ENCODE results near the gene CST9.
A peak's percentile ranks its signal among the peaks of the same experiment; 100 is the strongest.

Gene CST9, protein sequence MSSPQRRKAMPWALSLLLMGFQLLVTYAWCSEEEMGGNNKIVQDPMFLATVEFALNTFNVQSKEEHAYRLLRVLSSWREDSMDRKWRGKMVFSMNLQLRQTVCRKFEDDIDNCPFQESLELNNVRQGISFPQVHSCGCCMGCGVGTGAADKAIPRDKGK

DNA sequence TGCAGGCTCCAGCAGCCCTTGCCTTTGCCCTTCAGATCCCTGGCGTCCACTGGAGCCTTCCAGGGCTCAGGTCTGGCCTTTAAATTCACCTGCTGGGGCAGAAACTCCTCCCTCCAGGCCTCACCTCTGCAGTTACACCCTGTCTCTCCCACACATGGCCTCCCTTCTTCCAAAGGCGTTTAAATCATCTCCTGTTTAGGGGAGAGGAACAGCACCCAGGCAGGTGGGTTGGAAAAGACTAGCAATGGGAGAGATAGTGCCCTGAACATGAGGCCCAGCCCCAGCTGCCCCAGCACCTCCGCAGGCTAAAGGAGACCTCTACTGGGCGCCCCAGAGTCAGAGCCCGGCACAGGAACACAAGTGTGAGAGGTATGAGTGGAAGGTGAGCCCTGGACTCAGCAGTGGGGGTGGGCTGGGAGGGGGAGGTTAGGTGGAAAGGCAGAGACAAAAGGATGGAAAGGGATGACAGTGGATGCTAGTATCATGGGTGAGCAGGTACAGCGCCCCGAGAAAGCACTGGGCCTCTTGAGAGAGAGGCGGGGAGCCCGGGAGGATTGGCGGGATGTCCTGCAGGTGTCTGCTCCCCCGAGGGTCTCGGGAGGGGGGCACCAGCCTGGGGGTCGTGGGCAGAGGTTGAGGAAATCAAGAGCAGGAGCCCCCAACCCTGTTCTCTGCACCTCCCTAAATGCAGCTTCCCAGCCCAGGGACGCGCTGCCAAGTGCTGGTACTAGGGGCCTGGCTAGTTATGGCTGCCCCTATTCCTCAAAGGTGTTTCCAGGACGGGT, at the start of gene CST9:
TSS of gene CST9 (minus strand) at position 51 of the 785 bp plus-strand sequence. CDS start 53 bp downstream, outside the sequence.
- DNase-seq, result no peak

DNA sequence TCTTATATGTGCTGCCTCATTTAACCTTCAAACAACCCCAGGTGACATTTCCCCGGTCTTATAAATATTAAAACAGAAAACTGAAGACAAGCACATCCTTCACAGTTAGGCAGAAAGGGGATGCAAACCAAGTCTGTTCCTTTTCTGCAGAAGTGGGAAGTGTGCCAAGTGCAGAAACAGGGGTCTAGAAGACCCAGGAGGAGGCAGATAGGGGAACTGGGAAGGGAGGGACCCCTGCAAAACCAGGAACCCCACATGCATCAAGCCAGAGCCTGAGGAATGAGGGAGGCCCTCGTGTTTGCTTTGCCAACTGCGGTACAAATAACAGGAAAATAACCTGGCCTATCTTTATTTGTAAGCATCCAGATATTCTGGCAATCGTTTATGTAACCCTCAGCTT, 49.0 kb upstream of the CST9 start:
- no peak for DNase-seq

DNA sequence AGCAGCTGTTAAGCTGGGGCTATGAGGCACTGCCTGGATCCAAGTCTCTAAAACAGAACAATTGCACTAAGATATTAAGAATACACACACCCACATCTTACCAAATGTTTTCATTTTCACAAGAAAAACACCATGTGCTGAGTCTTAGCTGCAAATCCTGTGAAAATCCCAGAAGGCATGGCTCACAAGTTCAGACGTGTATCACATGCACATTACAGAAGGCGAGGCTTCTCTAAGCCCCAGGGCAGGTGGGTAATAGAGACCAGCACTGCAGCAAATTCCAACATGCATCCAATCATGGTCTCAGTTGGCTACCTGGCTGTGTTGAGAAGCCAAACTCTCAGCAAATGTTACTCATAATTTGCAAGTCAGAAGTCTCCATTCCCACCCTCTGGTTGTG, 48.3 kb upstream of the CST9 start:
- DNase-seq, result no peak

DNA sequence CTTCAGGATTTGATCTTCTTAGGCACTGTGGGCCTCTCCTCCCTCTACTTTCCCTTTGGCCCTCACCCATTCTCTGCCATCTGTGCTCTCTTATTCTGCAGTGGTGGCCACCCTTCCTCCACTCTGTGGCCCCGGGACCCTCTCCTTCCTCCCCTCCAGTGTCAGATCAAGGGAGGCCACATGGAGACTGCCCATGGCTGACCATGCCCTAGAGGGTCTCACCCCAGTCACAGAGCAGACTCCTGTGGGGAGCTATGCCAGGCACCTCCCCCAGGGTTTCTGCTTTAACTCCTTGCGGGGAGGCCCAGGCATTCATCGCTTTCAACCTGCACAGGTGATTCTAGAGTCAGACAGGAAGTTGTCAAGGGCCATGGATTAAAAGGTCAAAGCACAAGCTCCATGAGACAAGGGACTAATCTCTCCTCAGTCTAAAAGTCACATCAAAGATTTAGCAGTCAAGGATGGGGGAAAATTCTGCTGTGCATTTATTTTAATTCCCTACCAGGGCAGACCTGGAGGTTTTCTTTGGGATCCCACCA, 47.8 kb upstream of the CST9 start:
- no peak for DNase-seq

DNA sequence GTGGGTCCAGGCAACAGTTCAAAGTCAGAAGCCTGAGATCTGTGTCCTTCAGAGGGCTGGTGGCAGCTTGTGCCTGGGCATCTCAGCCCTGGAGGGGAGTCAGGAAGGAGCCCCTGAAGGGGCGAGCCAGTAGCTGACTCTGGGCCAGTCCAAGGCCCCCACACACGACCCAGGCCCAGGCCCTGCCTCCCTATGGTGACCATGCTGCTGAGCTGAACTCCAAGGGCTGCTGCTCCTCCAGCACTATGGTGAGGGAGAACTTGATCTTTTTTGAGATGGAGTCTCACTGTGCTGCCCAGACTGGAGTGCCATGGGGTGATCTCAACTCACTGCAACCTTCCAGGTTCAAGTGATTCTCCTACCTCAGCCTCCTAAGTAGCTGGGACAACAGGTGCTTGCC, 47.2 kb upstream of the CST9 start:
- no peak for DNase-seq

DNA sequence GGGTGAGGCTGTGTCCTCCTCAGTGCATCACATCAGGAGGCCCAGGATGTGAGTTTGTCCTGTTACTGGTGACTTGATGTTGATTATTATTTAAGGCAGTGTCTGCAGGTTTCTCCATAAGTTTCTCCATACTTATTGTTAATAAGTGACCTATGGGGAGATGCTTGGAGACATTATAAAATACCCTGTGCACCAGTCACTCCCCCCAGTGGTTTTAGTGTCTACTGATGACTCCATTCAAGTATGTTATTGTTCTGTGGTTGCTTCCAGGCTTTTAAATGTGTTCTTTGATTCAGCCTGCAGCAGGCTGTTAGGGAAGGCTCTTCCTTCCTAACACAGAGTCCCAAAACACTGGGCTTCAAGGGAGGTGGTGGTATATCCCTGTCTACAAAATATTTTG, 46.7 kb upstream of the CST9 start:
- DNase-seq, result no peak

DNA sequence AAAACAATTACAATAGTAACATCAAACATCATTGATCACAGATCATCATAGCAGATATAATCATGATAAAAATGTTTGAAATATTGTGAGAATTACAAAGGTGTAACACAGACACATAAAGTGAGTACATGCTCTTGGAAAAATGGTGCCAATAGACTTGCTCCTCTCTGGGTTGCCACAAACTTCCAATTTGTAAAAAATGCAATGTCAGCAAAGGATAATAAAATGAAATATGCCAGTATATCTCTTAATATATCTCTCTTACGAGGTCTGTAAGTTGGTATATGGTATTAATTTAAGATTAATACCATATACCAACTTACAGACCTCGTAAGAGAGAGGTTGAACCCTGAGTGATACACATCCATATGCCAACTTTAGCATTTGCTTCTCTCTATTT, 45.4 kb upstream of the CST9 start:
- DNase-seq, result no peak

DNA sequence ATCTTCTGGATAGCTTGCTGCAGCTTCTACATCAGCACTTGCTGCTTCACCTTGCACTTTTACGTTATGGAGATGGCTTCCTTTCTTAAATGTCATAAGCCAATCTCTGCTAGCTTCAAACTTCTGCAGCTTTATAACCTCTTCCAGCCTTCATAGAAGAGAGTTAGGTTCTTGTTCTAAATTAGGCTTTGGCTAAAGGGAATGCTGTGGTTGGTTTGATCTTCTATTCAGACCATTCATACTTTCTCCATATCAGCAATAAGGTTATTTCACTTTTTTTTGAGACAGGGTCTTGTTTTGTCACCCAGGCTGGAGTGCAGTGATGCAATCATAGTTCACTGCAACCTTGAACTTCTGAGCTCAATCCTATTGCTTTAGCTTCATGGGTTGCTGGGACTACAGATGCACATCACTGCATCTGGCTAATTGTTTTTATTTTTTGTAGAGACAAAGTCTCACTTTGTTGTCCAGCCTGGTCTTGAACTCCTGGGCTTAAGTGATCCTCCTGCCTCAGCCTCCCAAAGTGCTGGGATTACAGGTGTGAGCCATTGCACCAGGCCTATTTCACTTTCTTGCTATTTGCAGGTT, 44.2 kb upstream of the CST9 start:
- no peak for DNase-seq

DNA sequence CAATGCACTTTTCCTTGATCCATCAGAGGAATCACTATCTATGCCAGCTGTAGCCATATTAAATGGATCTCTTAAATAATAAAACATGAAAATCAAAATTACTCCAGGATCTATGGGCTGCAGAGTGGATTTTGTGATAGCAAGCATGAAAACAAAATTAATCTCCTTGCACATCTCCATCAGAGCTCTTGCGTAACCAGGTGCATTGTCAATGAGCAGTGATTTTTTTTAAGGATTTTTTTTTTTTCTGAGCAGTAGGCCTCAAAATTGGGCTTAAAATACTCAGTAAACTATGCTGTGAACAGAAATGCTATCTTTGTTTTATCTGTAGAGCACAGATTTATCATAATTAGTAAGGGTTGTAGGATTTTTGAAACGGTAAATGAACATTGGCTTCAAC, 43.5 kb upstream of the CST9 start:
- DNase-seq, result no peak

DNA sequence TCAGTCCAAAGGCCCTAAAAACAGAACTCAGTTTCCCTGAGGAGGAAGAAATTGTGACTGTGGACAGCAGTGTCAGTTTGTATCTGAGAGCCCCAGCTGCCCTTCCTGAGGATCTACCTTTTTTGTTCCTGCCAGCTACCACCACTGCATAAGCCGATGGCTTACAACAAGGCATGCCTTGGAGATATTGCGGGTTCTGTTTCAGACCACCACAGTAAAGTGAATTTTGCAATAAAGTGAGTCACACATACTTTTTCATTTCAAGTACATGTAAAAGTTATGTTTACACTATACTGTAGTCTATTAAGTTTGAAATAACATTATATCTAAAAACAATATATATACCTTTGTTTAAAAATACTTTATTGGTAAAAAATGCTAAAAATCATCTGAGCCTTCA, 41.6 kb upstream of the CST9 start:
- no peak for DNase-seq

DNA sequence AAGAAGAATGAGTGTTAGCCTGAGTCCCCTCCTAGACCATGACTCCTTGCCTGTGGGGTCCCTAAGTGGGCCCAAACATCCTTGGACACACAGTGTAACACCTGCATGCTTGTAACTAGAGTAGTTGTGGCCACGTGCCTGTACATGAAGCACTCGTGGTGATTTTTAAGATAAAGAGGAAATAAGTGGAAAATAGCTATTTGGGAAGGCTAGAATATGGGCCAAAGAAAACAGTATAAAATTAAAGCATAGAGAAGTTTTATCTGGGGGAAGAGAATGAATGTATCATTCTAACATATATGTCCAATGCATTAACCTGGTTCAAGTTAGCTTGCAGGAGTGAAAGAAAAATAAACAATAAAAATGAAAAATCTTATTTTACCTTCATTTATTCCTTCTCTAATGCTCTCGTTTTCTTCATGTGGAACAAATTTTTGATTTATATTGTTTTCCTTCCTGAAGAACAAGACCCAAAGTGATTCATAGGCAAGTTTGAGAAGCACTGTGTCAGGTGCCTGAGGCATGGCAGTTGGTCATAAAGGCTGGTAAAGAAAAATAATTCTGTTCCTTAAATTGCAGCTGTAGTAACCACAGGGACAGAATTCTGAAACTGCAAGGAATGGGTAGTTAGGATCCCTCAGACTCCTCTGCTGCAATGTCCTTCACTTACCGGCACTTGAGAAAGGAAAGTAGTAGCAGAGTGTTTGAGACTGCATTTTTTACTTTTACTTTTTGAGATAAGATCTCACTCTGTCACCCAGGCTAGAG, 40.6 kb upstream of the CST9 start:
- no peak for DNase-seq

DNA sequence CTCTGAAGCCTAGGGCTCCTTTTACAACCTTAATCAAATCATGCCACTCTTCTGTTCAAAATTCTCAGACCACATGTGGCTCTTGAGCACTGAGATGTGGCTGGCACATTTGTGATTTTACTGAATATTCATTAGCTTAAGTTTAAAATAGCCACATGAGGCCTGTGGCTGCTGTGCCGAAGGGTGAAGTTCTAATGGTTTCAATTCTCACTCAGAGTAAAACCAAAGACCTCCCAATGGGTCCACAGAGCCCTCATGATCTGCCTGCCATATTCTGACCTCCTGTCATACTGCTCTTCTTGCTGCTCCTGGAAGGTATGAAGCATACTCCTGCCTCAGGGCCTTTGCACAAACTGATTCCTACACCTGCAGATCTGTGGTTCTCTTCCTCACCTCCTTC, 39.9 kb upstream of the CST9 start:
- DNase-seq, result no peak

DNA sequence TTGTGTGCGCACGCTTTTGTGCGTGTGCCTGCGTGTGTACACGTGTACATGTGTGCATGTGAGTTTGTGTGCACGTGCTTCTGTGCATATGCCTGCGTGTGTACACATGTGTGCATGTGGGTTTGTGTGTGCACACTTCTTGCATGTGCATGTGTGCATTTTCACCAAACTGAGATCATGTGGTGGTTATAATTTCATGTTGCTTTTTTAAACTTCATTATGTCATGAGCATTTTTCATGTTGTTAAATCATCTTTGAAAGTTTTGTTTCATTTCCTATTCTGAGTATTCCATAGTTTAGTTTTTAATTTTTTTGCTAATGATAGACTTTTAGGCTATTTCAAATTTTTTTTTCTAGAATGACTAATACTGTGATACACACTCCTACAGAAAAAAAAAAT, 38.4 kb upstream of the CST9 start:
- no peak for DNase-seq

DNA sequence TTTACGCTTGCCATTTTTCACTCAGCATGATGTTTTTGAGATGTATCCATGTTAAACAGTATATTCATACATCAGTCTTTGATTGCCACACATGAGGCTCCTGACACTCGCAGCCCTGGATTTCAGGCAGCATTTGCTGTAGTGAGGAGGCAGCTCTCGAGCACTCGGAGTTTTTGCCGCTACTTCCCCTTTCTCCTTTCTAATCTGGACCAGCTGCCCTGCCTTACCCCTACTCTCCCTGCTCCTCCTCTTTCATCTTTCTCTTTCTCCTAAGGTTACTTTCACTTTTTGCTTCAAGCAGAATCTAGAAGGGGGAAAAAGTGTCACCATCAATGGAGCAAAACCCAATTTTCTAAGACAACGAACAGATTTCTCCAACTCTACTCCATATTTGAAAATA, 37.9 kb upstream of the CST9 start:
- DNase-seq, result no peak

DNA sequence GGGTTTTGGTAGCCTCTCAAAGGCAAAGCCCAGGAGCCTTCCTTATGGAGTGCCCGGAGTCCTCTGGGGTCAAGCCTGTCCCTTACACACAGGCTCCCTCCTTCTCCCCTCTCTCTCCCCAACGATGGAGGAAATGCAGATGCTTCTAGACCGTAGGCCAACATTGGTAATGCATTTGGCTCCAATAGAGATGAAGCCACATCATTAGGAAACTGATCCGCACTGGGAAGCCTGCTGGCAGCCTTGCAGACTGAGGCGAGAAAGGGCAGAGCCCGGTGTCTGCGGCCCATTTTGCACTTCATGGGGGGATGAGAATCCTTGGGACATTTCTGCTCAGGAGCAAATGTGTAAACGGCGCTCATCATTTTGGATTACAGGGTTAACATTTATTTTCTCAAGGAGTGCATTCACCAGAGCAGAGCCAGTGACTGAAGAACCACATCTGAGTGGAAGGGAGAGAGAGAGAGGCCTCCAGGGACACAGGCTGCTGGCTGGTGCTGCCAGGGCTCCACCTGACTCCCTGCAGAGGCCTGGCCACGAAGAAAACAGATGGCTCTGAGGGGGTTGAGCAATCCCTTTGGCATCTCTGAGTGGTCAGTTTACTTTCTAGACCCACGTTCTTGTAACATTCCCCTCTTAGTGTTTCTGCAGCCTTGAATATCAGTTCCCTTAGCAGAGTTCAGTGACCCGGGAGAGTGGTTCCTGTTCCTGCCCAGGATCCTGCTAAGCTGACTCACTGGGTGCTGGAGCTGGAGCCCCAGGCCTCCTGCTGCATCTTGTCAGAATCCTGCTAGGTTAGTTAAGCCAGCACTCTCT, 36.4 kb upstream of the CST9 start:
- DNase-seq, result no peak

DNA sequence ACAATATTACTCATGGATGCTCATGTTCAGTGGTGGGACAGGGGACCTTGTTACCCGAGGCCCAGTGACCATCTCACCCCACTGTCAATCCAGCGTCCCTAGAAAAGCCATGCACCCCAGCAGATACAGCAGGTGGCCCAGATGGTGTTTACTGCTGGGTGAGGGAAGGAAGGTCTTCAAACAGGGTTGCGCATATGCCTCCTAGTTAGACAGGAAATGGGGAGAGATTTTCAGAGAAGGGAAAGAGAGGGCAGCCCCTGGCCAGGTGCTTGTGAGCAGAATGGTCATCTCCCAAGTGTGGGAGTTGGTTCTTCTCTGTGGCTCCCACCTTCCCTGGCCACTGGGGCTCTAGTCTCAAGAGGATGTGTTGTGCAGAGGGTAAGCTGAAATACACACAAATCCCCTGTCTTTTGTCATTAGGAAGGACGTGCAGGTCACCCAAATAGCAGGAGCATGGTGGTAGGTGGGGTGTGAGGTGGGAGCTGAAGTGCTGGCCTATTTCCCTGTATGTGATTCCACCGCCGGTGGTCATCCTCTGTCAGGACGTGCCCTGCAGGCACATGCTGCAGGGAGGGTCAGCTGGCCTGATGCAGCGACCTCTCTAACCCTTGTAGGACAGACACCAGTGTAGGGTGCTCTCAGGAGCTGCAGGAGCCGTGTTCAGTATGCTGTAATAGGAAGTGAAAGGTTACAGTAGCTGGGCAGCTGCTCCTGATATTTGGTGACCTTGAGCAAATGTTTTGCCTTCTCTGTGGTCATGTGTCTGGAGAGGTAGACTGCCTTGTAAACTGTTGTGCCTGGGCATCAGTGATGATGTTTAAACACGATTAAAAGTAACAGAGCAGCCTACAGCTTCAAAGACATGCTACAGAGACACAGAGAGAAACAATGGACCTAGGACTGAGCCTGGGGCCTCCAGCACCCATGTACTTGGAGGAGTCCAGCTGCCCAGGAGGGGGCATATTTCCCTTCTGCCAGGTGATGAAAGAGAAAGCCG, 35.3 kb upstream of the CST9 start:
- no peak for DNase-seq

DNA sequence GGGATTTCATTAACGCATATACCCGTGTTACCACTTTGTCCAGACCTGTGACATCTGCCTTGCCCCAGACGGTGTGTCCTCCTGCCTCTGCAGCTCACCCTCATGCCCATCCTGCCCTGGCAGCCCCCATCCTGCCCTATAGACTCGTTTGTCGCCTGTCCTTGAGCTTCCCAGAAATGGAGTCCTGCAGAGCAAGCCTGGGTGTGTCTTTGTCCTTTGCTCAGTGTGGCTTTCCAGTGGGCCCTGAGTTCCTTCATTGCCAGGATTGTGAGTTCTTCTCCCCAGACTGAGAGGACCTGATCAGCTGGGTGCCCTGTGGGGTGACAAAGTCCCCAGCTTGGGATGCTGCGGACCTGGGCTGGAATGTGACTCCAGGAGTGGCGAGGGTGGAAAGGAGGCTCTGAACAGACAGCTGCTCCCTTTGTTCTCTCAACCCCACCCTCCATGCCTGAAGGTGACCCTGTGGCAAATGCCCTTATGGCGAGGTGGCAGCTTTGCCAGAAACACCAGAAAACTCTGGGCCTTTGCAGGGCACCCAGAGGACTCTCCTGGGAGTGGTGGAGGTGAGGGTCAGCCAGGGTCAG, 34.4 kb upstream of the CST9 start:
- no peak for DNase-seq

DNA sequence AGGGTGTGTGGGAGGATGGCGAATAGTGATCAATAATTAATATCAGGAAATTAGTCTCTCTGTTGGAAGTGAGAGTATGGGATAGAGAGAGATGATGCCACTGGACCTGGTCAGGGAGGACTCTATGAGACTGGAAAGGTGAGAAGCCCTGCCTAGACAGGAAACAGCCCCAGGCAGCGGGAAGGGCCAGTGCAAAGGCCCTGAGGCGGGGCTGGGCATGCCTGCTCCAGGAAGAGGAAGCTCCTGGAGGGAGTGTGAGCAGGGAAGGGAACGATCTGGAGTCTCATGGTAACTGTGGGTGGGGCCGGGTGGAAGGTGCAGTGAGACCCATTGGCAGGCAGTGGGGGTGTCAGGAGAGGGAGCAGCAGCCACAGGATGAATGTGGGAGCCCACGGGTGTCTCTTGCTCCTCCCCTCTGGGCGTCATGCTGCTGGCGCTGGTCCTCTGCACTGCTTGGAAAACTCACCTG, 33.8 kb upstream of the CST9 start:
- DNase-seq, result no peak

DNA sequence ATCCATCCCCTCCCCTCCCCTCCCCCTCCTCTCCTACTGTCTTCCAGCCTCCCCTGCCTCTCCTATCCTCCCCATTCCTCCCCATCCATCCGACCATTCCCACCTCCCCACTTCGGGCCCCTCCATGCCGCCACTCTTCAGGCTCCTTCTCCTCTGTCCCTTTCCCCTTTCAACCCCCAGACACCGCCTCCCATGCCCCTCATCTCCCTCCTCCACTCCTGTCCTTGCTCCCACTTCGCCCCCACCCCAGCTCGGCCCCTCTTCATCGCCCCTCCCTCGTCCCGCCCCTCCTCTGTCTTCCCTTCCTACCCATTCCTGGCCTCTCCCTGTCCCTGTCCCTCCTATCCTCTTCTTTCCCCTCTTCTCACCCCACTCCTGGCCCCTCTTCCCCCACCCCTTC, 32.6 kb upstream of the CST9 start:
- DNase-seq, result no peak

DNA sequence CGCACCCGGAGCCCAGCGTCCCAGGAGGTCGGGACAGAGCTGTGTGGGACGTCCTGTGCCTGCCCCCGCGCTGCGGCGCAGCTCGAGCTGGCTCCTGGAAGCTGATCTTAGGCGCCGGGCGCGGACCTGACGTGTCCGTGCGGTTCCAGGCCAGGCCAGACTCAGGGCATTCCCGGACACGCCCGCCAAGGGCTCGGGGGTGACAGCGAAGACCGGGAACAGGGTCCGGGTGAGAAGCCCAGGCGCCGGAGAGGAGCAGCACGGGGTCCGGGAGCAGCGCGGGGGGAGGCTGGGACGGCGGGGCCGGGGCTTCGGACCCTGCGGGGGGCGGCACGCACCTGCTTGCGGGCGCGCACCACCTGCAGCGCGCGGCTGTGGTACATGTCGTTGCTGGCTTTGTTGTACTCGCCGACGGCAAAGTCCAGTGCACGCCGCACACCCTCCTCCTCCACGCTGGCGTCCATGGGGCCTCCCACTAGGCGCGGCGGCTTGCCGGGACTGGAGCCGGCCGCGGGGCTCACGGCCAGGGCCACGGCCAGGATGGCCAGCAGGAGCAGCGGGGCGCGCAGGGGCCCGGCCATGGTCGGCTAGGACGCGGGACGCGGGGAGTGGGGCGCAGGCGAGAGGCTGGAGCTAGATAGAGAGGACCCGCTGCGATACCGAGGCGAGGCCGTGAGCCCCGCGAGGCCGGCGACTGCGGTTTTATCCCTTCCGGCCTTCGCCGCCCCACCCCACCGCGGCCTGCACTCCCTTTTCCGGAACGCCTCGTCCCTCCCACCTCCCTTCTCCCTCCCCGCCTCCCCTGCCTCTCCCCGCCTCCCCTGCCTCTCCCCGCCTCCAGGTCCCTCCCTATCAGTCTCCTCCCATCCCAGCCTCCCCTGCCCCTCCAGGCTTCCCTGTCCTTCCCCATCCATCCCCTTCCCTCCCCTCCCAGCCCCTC, 31.8 kb upstream of the CST9 start, which contains the start of gene CST3:
TSS of gene CST3 (minus strand) at position 674 of the 940 bp plus-strand sequence. CDS start at position 581, 93 bp downstream.
- peak; percentile 25 for DNase-seq
